ENCODE data around the gene CFAP221.

CFAP221 gene

DNA sequence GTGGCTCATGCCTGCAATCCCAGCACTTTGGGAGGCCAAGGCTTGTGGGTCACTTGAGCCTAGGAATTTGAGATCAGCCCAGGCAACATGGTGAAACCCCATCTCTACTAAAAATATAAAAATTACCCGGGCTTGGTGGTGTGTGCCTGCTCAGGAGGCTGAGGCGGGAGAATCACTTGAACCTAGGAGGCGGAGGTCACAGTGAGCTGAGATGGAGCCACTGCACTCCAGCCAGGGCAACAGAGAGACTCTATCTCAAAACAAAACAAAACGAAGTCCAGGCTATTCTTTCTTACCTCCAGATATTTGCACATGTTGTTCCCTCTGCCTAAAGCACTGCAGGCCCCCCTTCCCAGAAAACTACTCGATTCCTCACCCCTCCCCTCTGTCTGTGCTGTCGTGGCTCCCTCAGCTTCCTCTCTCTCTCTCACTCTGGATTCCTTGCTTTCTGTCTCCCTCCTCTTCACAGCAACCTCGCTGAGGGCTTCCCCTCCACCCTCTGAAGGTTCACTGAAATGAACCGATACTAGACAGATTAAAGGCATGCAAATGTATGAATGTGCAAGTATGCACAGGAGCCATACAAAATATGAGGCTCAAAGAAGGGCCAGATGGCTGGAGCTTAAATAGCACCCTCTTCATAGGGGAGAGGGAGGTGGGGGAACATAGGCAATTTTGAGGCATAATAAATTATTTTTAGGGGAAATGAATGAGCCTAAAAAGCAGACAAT lies 153.2 kb downstream of the CFAP221 start:
- Histone ChIP-seq H3K4me3 (ENCODE audit: insufficient read depth, low read length, poor library complexity, severe bottlenecking) (no peak overlapping the region), H3K27me3 (ENCODE audit: low read length) (no peaks in the 10 kb centered on the region), H3K4me2 (ENCODE audit: low read depth, low read length, poor library complexity, severe bottlenecking) (no peak overlapping the region), H3K9ac (ENCODE audit: low read length) (no peak overlapping the region), H3F3A (ENCODE audit: insufficient read depth) (no peaks in the 10 kb centered on the region), H3K36me3 (ENCODE audit: low read length) (no peaks in the 10 kb centered on the region), H3K9me2 (replicated peaks; ENCODE audit: insufficient read depth, low read length) (no peaks in the 10 kb centered on the region), H3K27ac (ENCODE audit: low read depth, low read length) (no peak overlapping the region), H2AFZ (ENCODE audit: low read depth, low read length, severe bottlenecking) (no peak overlapping the region), H3K9me3 (ENCODE audit: insufficient read depth, low read length) (no peaks in the 10 kb centered on the region), H3K79me2 (ENCODE audit: insufficient read depth, low read length) (no peaks in the 10 kb centered on the region), H4K20me1 (ENCODE audit: low read depth, low read length) (no peaks in the 10 kb centered on the region)
- TF ChIP-seq EZH2phosphoT487 (conservative IDR thresholded peaks at IDR 0.05; ENCODE audit: low read length) = no peak
- TF ChIP-seq, protein P1, sequence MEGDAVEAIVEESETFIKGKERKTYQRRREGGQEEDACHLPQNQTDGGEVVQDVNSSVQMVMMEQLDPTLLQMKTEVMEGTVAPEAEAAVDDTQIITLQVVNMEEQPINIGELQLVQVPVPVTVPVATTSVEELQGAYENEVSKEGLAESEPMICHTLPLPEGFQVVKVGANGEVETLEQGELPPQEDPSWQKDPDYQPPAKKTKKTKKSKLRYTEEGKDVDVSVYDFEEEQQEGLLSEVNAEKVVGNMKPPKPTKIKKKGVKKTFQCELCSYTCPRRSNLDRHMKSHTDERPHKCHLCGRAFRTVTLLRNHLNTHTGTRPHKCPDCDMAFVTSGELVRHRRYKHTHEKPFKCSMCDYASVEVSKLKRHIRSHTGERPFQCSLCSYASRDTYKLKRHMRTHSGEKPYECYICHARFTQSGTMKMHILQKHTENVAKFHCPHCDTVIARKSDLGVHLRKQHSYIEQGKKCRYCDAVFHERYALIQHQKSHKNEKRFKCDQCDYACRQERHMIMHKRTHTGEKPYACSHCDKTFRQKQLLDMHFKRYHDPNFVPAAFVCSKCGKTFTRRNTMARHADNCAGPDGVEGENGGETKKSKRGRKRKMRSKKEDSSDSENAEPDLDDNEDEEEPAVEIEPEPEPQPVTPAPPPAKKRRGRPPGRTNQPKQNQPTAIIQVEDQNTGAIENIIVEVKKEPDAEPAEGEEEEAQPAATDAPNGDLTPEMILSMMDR (IDR thresholded peaks at IDR 0.05; ENCODE audit: insufficient read depth, low read length, poor library complexity, severe bottlenecking) = no peak

DNA sequence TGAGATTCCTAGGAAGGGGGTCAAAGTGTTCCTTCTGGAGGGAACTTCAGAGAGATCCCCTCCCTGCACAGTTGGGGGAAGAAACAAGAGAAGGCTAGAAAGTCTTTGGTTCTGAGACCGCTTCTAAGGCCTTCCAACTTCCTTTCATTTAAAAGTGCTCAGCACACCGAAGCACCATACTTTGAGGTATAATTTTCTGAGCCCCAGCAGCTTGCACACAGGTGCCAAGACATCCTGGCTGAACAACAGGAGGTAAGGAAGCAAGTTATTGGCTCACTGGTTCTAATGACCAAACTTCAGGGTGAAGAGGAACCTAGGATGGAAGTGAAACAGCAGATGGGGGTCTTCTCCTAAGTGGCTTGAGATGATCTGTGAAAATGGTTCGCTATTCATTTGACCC lies 154.0 kb downstream of the CFAP221 start:
- H4K20me1 ChIP-seq (ENCODE audit: low read depth, low read length) = no peaks in the 10 kb centered on the region
- no peaks in the 10 kb centered on the region for H3K36me3 ChIP-seq (ENCODE audit: low read length)
- H3K4me2 ChIP-seq (ENCODE audit: low read depth, low read length, poor library complexity, severe bottlenecking) = no peak overlapping the region

DNA sequence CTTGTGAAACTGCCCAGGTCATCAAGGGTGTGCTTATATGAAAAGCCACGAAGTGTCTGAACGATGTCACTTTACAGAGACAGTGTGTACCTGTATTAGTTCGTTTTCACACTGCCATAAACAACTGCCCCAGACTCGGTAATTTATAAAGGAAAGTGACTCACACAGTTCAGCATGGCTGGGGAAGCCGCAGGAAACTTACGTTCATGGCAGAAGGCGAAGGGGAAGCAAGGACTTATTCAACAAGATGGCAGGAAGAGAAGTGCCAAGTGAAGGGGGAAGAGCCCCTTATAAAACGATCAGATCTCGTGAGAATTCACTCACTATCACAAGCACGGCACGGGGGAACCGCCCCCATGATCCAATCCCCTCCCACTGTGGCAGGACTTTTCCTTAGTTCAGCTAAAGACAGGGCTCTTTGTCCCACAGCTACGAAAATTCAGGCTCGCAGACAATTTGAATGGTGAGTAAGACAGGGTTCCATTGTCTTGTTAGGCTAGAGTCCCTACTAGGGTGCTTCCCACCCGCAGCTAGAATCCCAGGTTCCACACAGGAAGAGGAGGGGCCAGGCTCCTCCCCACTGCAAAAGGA lies 154.9 kb downstream of the CFAP221 start:
- Histone ChIP-seq H3K36me3 (ENCODE audit: low read length) (no peaks in the 10 kb centered on the region), H2AFZ (ENCODE audit: low read depth, low read length, severe bottlenecking) (no peak overlapping the region), H3K9ac (ENCODE audit: low read length) (no peak overlapping the region), H3K79me2 (ENCODE audit: insufficient read depth, low read length) (no peaks in the 10 kb centered on the region), H3K4me2 (ENCODE audit: low read depth, low read length, poor library complexity, severe bottlenecking) (no peak overlapping the region), H3K27me3 (ENCODE audit: low read length) (no peaks in the 10 kb centered on the region), H3K9me3 (ENCODE audit: insufficient read depth, low read length) (no peaks in the 10 kb centered on the region), H3F3A (ENCODE audit: insufficient read depth) (no peaks in the 10 kb centered on the region), H4K20me1 (ENCODE audit: low read depth, low read length) (no peaks in the 10 kb centered on the region), H3K9me2 (replicated peaks; ENCODE audit: insufficient read depth, low read length) (no peaks in the 10 kb centered on the region), H3K27ac (ENCODE audit: low read depth, low read length) (no peak overlapping the region), H3K4me3 (ENCODE audit: insufficient read depth, low read length, poor library complexity, severe bottlenecking) (no peak overlapping the region)
- TF ChIP-seq EZH2phosphoT487 (conservative IDR thresholded peaks at IDR 0.05; ENCODE audit: low read length) = no peak
- TF ChIP-seq, protein P1 (IDR thresholded peaks at IDR 0.05; ENCODE audit: insufficient read depth, low read length, poor library complexity, severe bottlenecking) = no peak

More for the DNA sequence above, 154.0 kb downstream of the CFAP221 start:
- Histone ChIP-seq H3K79me2 (ENCODE audit: insufficient read depth, low read length) (no peaks in the 10 kb centered on the region), H2AFZ (ENCODE audit: low read depth, low read length, severe bottlenecking) (no peak overlapping the region), H3K9me3 (ENCODE audit: insufficient read depth, low read length) (no peaks in the 10 kb centered on the region), H3K4me3 (ENCODE audit: insufficient read depth, low read length, poor library complexity, severe bottlenecking) (no peak overlapping the region), H3K9ac (ENCODE audit: low read length) (no peak overlapping the region), H3K9me2 (replicated peaks; ENCODE audit: insufficient read depth, low read length) (no peaks in the 10 kb centered on the region), H3F3A (ENCODE audit: insufficient read depth) (no peaks in the 10 kb centered on the region), H3K27ac (ENCODE audit: low read depth, low read length) (no peak overlapping the region), H3K27me3 (ENCODE audit: low read length) (no peaks in the 10 kb centered on the region)
- TF ChIP-seq, protein P1 (IDR thresholded peaks at IDR 0.05; ENCODE audit: insufficient read depth, low read length, poor library complexity, severe bottlenecking) = no peak
- TF ChIP-seq EZH2phosphoT487 (conservative IDR thresholded peaks at IDR 0.05; ENCODE audit: low read length) = no peak

Measured in SU-DHL-6 (cell line).